ENCODE results near the gene HAAO.
"Not testable (repeated sequence)": the region's sequence is repeated elsewhere in the genome, so short reads cannot be mapped to it uniquely, and the experiment has no call there.

HAAO gene

GRCh38 chr2:42792583-42793333 is at the start of gene HAAO:
HAAO (minus strand) TSS chr2:42792583; CDS start chr2:42792536, 47 bp downstream.
- no peak for DNase-seq (ENCODE audit: low read depth in 1 of 2, low spot score in 1 of 2)

GRCh38 chr2:42841344-42841743 is 49.0 kb upstream of the HAAO start:
- DNase-seq (ENCODE audit: low read depth in 1 of 2, low spot score in 1 of 2) = no peak

GRCh38 chr2:42840760-42841159 is 48.4 kb upstream of the HAAO start:
- no peak for DNase-seq (ENCODE audit: low read depth in 1 of 2, low spot score in 1 of 2)

GRCh38 chr2:42839809-42840501 is 47.6 kb upstream of the HAAO start:
- DNase-seq (ENCODE audit: low read depth in 1 of 2, low spot score in 1 of 2) = no peak

GRCh38 chr2:42838133-42838532 is 45.8 kb upstream of the HAAO start:
- DNase-seq (ENCODE audit: low read depth in 1 of 2, low spot score in 1 of 2) = no peak

- DNase-seq (ENCODE audit: low read depth in 1 of 2, low spot score in 1 of 2) = no peak
These were observed 43.4 kb upstream of the HAAO start for GRCh38 chr2:42835577-42836371.

- DNase-seq (ENCODE audit: low read depth in 1 of 2, low spot score in 1 of 2) = no peak
These were observed 41.8 kb upstream of the HAAO start for GRCh38 chr2:42834161-42834560.

GRCh38 chr2:42832289-42832634 is 39.9 kb upstream of the HAAO start:
- DNase-seq (ENCODE audit: low read depth in 1 of 2, low spot score in 1 of 2) = no peak

- not testable (repeated sequence) for DNase-seq (ENCODE audit: low read depth in 1 of 2, low spot score in 1 of 2)
These were observed 39.3 kb upstream of the HAAO start for GRCh38 chr2:42831575-42832288.

GRCh38 chr2:42830922-42831574 is 38.7 kb upstream of the HAAO start:
- no peak for DNase-seq (ENCODE audit: low read depth in 1 of 2, low spot score in 1 of 2)

- DNase-seq (ENCODE audit: low read depth in 1 of 2, low spot score in 1 of 2) = no peak
These were observed 37.5 kb upstream of the HAAO start for GRCh38 chr2:42829671-42830440.

- peak; percentile 40 to 49 for DNase-seq (ENCODE audit: low read depth in 1 of 2, low spot score in 1 of 2)
These were observed 36.4 kb upstream of the HAAO start for GRCh38 chr2:42828487-42829425.

GRCh38 chr2:42827647-42828486 is 35.5 kb upstream of the HAAO start:
- DNase-seq (ENCODE audit: low read depth in 1 of 2, low spot score in 1 of 2) = peak; percentile 57 to 69

GRCh38 chr2:42826231-42826630 is 33.8 kb upstream of the HAAO start:
- DNase-seq (ENCODE audit: low read depth in 1 of 2, low spot score in 1 of 2) = no peak

GRCh38 chr2:42824454-42824807 is 32.0 kb upstream of the HAAO start:
- no peak for DNase-seq (ENCODE audit: low read depth in 1 of 2, low spot score in 1 of 2)

- DNase-seq (ENCODE audit: low read depth in 1 of 2, low spot score in 1 of 2) = no peak
These were observed 31.5 kb upstream of the HAAO start for GRCh38 chr2:42823744-42824453.

- no peak for DNase-seq (ENCODE audit: low read depth in 1 of 2, low spot score in 1 of 2)
These were observed 26.8 kb upstream of the HAAO start for GRCh38 chr2:42819160-42819559.
